Fibroblast of the conjunctiva (primary cell): ENCODE measurements around the gene KDM5B.
"Not testable (repeated sequence)": the region's sequence is repeated elsewhere in the genome, so short reads cannot be mapped to it uniquely, and the experiment has no call there.

Source experiments
- DNase-seq: peaks from one replicate; pipeline ENCODE4 v3.0.0-alpha.2; 2010; ENCODE audit warnings: low read depth

KDM5B gene

DNA sequence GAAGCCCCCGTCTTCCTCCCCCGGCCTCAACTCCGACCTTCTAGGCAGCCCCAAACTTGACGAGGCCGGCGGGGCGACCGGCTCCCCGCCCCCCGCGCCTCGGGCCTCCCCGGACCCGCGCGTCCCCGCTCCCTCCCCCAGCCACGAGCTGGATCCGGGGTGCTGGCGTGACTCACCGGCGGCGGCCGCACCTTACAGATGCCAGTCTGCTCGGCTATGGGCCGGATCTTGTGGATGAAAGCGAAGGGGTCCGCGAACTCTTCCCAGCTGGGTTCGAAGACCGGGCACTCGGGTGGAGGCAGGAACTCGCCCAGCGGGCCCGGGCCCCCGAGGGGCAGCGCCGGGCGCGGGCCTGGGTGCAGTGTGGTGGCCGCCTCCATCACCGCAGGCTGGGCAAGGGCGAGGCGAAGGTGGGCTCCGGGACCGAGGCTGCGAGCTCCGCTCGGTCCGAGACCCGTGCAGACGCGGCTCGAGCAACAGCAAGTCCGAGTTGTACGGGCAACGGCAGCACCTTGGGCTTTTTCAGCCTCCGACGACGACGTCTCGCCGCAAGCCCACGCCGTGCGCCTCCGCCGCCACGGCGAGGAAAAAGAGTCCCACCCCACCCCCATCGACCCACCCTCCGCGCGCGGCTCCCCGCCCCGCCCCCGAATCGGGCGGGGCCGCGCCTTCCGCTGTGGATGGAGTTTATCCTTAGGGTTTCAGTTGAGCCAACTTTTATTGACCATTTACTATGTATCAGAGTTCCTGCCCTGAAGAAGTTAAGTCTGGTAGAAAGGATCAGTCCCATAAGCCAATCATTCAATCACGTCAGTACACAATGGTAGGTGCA, at the start of gene KDM5B:
Gene KDM5B (minus strand): TSS at position 496 of the 832 bp plus-strand sequence. CDS start 116 bp downstream, at position 380.
- peak; percentile 56 for DNase-seq

DNA sequence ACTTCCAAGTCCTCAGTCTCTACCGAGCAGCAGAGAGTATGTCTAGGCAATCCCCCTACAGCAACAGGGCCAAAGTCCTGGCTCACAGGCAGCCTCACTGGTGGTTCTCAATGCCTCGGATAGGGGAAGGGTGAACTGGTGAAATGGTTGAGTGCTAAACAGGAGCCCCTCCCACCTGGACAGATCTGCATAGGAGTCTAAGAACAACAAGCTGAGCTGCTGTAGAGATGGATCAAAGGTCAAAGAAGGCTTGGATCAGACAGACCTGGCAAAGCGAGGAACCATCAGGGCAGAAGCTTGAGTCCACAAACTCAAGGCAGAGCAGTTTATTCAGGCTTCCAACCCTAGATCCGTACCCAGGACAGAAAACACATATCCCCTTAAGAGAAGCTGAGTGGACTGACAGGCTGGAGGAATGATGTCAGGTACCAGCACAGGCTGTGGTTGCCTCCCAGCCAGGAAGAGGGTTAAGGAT, 49.0 kb upstream of the KDM5B start:
- no peak for DNase-seq

GRCh38 chr1:202856014-202856413, 47.8 kb upstream of the KDM5B start:
- DNase-seq: no peak

- DNase-seq: no peak
Observed at GRCh38 chr1:202854787-202855186, 46.6 kb upstream of the KDM5B start.

DNA sequence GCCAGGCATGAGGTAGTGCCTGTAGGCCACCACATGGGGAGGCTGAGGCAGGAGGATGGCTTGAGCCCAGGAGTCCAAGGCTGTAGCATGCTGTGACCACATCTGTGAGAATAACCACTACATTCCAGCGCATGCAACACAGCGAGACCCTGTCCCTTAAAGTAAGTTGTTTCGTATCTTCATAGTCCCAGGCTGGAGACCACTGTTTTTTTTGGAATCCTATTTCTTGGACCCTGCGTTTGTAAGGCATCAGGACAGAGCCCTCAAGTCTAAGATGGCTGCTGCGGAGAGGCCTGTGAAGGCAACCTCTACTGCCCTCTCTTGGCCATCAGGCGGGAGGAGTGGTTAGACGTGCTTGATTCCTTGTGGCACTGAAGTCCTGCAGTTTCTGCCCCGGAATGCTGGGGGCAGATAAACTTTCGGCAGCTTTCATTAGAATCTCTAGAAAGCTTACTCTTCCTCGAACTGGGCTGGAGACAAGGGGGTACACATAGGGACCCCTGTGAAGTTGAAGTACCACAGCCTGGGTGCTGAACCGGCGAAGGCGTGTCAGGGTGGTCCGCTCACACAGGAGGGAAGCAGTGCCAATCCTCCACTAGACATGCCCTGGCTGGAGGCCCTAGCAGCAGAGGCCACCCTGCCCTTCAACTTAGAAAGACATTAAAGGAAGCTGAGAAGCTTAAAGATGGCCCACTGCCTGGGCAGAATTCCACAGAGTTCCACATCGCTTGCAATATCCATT, 44.1 kb upstream of the KDM5B start:
- peak; percentile 39 for DNase-seq

- no peak for DNase-seq
Observed at GRCh38 chr1:202850593-202851362, 42.6 kb upstream of the KDM5B start.

- DNase-seq: no peak
Observed at GRCh38 chr1:202848191-202848542, 39.9 kb upstream of the KDM5B start.

DNA sequence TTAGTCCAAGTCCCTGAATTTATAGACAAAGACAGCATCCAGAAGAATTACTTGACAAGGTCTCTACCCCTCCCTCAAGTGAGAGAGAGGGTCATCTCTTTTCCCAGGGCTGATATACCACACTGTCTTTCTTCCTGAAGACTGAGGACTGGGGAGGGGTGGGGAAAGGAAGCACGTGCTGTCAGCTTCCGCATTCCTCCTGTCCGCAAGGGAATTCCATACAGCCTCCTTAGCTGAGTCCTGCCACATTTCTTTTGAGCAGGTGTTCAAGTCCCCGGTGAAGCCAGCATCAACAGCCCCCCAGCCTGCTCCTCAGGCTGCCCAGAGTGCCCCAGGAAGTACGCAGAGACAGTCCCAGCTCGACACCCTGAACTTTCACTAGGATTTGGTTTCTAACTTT, 36.7 kb upstream of the KDM5B start:
- DNase-seq: no peak

- DNase-seq: no peak
Observed at GRCh38 chr1:202844259-202844658, 36.0 kb upstream of the KDM5B start.

GRCh38 chr1:202843081-202843480, 34.9 kb upstream of the KDM5B start:
- no peak for DNase-seq

GRCh38 chr1:202837746-202838262, 29.6 kb upstream of the KDM5B start:
- no peak for DNase-seq

DNA sequence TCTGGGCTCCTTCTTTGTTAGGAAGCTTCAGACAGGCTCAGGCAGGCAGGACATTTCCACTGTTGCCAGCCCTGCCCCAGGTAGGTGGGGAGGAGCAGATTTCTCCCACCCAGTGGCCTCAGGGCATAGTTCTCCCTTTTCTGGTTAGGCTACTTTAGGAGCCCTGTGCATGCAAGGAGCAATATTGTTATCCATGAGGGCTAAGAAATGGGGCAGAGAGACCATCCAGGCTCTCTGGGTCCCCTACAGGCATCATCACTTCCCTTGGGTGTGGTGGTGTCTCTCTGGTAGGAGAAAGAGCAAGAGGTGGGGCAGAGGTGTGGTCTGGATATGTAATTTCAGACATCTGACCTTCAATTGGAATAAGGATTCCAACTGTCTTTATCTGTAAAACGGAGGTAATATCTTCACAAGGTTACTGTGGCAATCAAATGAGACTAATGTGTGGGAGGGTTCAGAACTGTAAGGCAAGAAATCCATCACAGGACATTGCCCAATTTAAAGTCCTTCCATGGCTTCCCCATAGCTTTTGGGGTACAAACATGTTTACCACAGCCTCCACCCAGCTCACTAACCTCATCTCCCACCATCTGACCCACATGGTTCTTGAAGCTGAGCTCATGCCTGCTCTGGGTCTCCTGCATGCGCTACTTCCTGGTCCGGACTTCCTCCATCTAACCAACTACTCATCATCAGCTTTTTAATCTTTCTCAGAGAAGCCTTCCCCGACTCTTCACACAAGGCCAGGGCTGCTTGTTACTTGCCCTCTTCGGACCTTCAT, 28.6 kb upstream of the KDM5B start:
- DNase-seq: no peak

DNA sequence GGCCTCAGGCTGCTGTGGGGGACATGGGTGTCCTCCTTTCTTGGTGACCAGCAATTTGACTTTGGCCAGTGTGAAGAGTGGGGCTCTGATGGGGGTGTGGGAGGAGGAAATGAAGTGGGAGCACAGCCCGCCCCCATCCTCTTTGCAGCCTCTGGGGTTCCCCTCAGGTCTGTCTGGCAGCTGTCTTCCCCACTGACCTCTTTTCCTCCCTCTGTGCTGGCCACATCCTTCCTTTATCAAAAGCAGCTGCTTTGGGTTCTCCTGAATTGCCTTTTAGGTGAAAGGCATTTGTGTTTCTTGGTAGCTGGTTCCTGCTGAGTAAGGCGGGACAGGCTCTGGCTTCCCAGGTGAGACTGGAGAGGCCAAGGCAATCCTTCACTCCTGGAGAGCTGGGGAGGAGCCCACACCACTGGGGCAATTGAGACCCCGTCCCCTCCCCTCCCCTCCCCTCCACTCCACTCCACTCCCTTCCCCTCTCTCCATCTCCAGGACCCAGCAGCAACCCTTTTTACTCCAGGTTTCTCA, 27.4 kb upstream of the KDM5B start:
- no peak for DNase-seq

- no peak for DNase-seq
Observed at GRCh38 chr1:202834771-202835547, 26.7 kb upstream of the KDM5B start.

DNA sequence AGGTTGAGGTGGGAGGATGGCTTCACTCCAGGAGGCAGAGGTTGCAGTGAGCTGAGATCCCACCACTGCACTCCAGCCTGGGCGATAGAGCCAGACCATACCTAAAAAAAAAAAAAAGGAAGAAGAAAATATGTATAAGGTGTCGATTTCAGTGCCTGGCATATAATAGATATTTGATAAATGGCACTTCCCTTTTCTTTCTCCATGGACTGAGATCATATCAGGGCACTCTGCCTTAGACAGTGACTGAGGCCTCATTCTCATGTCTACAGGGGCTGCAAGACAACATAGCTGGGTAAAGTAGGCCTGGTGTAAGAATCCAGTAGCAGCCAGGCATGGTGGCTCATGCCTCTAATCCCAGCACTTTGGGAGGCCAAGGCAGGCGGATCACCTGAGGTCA, 23.7 kb upstream of the KDM5B start:
- no peak for DNase-seq

DNA sequence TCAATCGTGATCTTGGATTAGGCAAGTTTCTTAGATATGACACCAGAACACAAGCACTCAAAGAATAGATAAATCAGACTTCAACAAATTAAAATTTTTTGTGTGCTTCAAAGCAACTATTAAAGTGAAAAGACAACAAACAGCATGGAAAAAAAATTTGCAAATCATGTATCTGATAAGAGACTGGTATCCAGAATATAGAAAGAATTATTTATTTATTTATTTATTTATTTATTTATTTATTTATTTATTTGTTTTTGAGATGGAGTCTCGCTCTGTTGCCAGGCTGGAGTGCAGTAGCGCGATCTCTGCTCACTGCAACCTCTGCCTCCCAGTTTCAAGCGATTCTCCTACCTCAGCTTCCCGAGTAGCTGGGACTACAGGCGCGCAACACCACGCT, 21.0 kb upstream of the KDM5B start:
- not testable (repeated sequence) for DNase-seq

GRCh38 chr1:202825748-202826147, 17.5 kb upstream of the KDM5B start:
- DNase-seq: no peak

DNA sequence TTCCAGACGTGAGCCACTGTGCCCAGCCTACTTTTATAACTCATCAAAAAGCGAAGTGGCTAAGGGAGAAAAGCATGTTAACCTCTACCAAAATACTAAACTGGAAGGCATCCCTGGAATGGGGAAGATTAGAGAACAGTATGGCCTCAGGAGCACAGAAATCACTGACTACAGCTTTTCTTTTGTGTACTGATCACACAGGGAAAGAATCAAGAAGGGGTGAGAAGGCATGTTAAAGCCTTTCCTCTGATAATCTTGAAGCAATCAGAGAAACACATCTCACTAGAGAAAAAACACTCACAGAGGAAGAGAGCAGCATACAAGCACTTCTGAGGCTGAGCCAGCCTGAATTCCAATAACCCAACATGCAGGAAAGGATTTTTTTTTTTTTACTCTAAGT, 13.2 kb upstream of the KDM5B start:
- DNase-seq: no peak

GRCh38 chr1:202818819-202819218, 10.6 kb upstream of the KDM5B start:
- no peak for DNase-seq

GRCh38 chr1:202815120-202815519, 6.9 kb upstream of the KDM5B start:
- DNase-seq: no peak
